Activated naive CD8-positive, alpha-beta T cell treated with anti-CD3 and anti-CD28 coated beads, Interleukin-2, amount 50 U/mL, for 24 hours (primary cell): Measurements from ENCODE around the gene CEACAM7.
"Not testable (repeated sequence)": the region's sequence is repeated elsewhere in the genome, so short reads cannot be mapped to it uniquely, and the experiment has no call there.

Source experiments
- ATAC-seq: fragments of 150-1000 bp; cut with Tn5 transposase; one replicate; pipeline ENCODE4 v1.10.0; 2021
- DNase-seq: peaks from one replicate; pipeline ENCODE4 v3.0.0; 2021
- H3K27ac Mint-ChIP-seq: one replicate; pipeline ENCODE4 v1.8.0; 2021; ENCODE audit warnings: mild to moderate bottlenecking, mixed read lengths
- H3K27me3 Mint-ChIP-seq: one replicate; pipeline ENCODE4 v1.8.0; 2021; ENCODE audit warnings: mixed read lengths
- H3K36me3 Mint-ChIP-seq: one replicate; pipeline ENCODE4 v1.8.0; 2021; ENCODE audit warnings: low read depth, mixed read lengths
- H3K4me1 Mint-ChIP-seq: one replicate; pipeline ENCODE4 v1.8.0; 2021; ENCODE audit warnings: mixed read lengths
- H3K4me3 Mint-ChIP-seq: one replicate; pipeline ENCODE4 v1.8.0; 2021; ENCODE audit warnings: mild to moderate bottlenecking, moderate library complexity, mixed read lengths
- H3K9me3 Mint-ChIP-seq: one replicate; pipeline ENCODE4 v1.8.0; 2021; ENCODE audit warnings: mixed read lengths

Gene CEACAM7

DNA sequence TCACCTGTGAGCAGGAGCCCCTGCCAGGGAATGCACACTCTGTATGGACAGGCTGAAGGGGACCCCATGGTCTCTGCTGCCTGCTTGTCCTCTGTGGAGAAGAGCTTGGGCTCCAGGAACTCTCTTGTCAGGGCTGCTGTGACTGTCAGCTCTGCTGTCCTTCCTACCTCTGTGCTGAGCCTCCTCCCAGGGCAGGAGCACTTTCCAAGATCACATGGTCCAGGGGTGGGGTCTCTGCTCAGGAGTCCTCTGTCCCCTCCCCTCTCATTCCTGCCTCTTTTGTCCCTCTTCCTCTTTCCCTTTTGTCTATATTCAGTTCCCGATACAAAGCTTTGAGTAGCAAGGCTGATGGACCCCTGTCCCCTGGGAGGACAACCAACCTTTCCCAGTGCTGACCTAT lies at the start of gene CEACAM7:
Gene CEACAM7 (minus strand): TSS at position 173 of the 400 bp plus-strand sequence. CDS start 105 bp downstream, at position 68.
- Mint-ChIP-seq H3K9me3 (peaks cover 5% of the 10 kb centered on the region), H3K36me3 (no peaks in the 10 kb centered on the region), H3K4me3 (no peak within 1 kb of the TSS), H3K4me1 (no peaks in the 10 kb centered on the region), H3K27ac (no peak within 1 kb of the TSS), H3K27me3 (peaks cover 26% of the 10 kb centered on the region)
- no peak for DNase-seq
- no peak for ATAC-seq

DNA sequence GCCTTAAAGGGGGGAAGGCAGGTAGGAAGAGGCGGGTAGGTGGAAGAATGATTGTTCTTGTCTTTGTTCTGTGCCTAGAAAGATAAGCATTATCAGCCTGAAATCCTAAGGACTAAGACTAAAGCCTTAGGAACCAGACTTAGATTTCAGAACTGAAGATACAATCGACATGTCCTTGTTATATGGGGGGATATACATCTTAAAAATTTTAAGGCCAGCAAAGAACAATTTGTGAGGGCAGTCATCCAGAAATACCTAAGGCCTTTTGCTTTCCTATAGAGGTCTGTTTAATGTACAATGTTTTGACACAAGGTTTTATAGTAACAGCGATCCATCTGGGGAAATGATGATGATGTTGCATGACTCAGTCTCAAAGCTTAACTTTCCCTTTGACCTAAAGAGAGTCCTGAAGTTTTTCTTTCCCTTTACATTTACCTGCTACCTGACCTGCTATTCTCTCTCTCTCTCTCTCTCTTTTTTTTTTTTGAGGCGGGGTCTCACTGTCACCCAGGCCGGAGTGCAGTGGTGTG lies 47.1 kb upstream of the CEACAM7 start:
- Mint-ChIP-seq H3K4me1 (peaks cover 19% of the 10 kb centered on the region), H3K9me3 (no peaks in the 10 kb centered on the region), H3K36me3 (no peaks in the 10 kb centered on the region), H3K4me3 (no peak overlapping the region), H3K27me3 (peaks cover 64% of the 10 kb centered on the region), H3K27ac (no peak overlapping the region)
- no peak for ATAC-seq
- DNase-seq, result no peak

DNA sequence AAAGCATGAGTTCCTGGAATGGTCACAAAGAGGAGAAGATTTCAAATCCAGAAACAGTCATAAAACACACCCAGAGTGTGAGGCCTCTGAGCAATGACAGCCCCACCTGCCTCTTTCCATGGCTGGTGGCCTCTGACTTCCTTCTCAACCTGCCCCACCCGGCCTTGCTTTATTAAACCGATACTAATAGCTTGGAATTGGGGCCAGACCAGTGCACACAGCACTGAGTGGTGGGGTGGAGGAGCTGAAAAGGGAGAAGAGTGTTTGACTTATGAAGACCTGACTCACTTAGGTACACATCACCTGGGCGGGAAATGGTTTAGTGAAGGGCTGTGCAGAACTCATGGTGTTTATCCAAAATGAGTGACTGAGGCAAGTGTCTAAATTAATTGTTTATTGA lies 46.5 kb upstream of the CEACAM7 start:
- H3K27ac Mint-ChIP-seq, result no peak overlapping the region
- no peak for ATAC-seq
- no peaks in the 10 kb centered on the region for H3K36me3 Mint-ChIP-seq
- H3K9me3 Mint-ChIP-seq, result no peaks in the 10 kb centered on the region
- H3K4me3 Mint-ChIP-seq, result no peak overlapping the region
- DNase-seq, result no peak
- peaks cover 13% of the 10 kb centered on the region for H3K4me1 Mint-ChIP-seq
- H3K27me3 Mint-ChIP-seq, result peaks cover 64% of the 10 kb centered on the region

DNA sequence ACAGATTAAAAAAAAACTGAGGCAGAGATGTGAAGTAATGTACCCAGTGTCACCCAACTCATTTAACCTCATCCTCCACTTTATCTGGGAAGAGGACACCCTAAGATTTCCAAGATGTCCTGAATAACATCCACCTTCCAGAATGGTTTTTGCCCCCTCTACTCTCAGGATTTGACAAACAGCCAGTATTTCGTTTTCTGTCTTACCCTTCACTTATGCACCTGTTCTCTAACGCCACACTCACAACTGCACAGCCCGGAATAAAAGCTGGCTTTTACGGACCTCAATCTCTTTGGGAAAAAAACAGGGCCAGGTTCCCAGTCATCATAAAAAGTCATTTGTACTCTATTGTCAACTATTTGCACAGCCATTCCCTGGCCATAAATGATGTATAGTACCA lies 46.1 kb upstream of the CEACAM7 start:
- ATAC-seq, result no peak
- Mint-ChIP-seq H3K4me3 (no peak overlapping the region), H3K9me3 (no peaks in the 10 kb centered on the region), H3K36me3 (no peaks in the 10 kb centered on the region), H3K27me3 (peaks cover 64% of the 10 kb centered on the region), H3K4me1 (peaks cover 11% of the 10 kb centered on the region), H3K27ac (no peak overlapping the region)
- DNase-seq, result no peak

DNA sequence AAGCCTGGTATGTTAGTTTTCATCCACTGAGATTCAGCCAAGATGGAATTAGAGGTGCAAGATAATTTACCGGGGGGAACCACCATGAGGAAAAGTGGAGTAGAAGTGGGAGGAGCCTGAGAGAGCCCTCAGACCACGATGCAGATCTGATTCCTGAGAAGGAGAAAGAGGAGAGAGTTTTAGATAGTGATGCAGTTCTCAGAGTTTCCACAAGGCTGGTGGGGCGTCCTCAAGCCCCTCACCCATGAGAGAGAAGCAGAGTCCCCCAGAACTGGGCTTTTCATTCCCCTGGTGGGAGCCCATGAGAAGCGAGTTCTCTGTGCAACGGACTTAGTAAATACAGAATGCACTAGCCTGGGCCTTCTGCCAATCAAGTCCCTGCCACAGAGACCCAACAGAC lies 38.4 kb upstream of the CEACAM7 start:
- Mint-ChIP-seq H3K36me3 (no peaks in the 10 kb centered on the region), H3K9me3 (no peaks in the 10 kb centered on the region), H3K27ac (no peak overlapping the region), H3K4me1 (no peaks in the 10 kb centered on the region), H3K27me3 (peaks cover 66% of the 10 kb centered on the region), H3K4me3 (no peak overlapping the region)
- DNase-seq (no peak), ATAC-seq (no peak)

DNA sequence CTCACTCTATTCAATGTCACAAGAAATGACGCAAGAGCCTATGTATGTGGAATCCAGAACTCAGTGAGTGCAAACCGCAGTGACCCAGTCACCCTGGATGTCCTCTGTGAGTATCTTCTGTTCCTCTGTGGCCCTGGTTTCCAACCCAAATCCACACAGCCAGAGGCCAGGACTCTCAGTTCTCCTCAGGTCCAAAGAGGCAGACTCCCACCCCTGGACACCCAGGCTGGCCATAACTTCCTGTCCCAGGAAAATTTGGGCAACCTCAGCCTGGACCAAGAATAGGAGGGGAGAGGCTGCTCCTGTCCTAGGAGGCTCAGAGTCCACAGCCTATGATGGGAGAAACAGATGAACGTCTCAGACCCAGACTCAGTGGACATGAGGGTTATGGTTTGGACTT lies 32.0 kb upstream of the CEACAM7 start:
- Mint-ChIP-seq H3K4me1 (no peaks in the 10 kb centered on the region), H3K27ac (no peak overlapping the region), H3K27me3 (peaks cover 55% of the 10 kb centered on the region), H3K4me3 (no peak overlapping the region), H3K9me3 (no peaks in the 10 kb centered on the region), H3K36me3 (no peaks in the 10 kb centered on the region)
- DNase-seq (no peak), ATAC-seq (no peak)

DNA sequence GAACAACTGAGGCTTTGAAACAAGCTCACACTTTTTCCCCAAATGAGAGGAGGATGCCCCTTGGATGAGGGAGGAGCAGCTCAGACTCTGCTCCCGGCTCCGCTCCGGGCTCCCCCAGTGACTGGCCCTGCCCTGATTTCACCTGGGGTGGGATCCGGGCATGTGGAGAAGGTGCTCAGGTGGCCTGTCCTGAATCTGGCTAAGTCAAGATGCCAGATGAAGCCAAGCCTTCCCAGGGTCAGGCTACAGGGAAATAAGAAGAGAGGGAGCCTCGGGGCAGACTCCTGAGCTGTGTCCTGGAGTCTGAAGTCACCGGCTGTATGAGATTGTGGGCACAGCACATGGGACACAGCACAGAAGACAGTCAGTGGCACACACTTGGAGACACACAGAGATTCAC lies 30.7 kb upstream of the CEACAM7 start:
- no peaks in the 10 kb centered on the region for H3K36me3 Mint-ChIP-seq
- no peaks in the 10 kb centered on the region for H3K9me3 Mint-ChIP-seq
- H3K4me3 Mint-ChIP-seq, result no peak overlapping the region
- H3K27ac Mint-ChIP-seq, result no peak overlapping the region
- H3K27me3 Mint-ChIP-seq, result peaks cover 50% of the 10 kb centered on the region
- ATAC-seq (no peak), DNase-seq (no peak)
- no peaks in the 10 kb centered on the region for H3K4me1 Mint-ChIP-seq

DNA sequence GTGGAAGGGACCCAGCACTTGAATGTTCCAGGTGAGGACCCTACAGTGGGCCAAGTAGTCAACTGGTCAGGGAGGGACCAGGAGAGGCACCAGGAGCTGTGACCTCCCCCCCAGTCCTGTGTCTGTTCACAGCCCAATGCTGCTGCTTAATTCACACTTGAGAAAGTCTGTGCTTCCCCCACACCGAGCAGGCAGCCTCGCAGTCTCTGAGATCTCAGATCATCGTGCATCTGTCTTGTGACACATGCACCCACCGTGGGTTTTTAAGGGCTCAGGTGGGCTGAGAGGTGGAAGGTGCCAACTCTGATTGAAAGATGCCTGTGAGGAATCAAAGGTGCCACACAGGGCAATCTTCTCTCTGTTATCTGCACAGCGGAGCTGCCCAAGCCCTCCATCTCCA lies 26.5 kb upstream of the CEACAM7 start:
- DNase-seq (no peak), ATAC-seq (no peak)
- no peaks in the 10 kb centered on the region for H3K9me3 Mint-ChIP-seq
- H3K4me3 Mint-ChIP-seq, result no peak overlapping the region
- H3K4me1 Mint-ChIP-seq, result no peaks in the 10 kb centered on the region
- H3K27me3 Mint-ChIP-seq, result peaks cover 50% of the 10 kb centered on the region
- H3K36me3 Mint-ChIP-seq, result no peaks in the 10 kb centered on the region
- H3K27ac Mint-ChIP-seq, result no peak overlapping the region

DNA sequence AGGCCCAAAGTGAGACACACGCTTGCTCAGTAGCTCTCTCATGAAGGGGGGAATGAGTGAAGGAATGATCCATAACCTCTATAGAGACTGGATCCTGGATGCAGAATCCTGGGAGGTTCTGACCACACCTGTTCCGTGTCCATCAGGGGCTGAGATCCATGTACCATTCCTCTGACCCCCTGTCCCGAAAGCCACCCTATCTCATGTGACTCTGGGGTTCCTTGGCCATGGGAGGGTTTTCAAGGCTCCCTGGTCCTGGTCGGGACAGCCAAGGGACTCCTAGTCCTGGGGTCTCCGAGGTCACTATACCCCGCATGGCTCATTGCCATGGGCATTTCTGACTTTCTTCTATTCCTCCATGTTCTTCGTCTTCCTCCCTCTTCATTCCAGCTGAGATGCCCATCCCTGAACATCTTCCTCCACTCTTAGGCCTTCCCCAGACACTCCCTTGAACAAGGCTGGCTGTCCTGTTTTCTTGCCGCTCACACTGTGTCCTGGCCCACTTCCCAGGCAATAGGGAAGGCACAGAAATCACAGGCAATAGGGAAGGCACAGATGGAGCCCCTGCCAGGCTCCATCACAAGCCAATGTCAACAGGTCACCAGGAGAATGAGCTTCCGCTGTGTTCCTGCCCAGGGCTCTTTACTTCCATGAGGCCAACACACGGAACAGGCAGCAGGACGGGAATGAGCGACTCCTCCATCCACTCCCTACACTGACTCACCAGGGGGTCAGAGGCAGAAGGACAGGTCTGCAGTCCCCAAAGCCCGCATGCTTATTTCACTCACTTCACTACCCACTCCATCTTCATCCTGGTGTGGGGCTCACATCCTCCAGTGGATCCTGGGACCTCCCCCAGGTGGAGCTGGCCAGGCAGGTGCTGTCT lies 23.5 kb upstream of the CEACAM7 start:
- H3K27me3 Mint-ChIP-seq, result peaks cover 50% of the 10 kb centered on the region
- no peaks in the 10 kb centered on the region for H3K36me3 Mint-ChIP-seq
- no peaks in the 10 kb centered on the region for H3K9me3 Mint-ChIP-seq
- DNase-seq (no peak), ATAC-seq (no peak)
- H3K4me1 Mint-ChIP-seq, result peaks cover 2% of the 10 kb centered on the region
- no peak overlapping the region for H3K27ac Mint-ChIP-seq
- H3K4me3 Mint-ChIP-seq, result no peak overlapping the region

DNA sequence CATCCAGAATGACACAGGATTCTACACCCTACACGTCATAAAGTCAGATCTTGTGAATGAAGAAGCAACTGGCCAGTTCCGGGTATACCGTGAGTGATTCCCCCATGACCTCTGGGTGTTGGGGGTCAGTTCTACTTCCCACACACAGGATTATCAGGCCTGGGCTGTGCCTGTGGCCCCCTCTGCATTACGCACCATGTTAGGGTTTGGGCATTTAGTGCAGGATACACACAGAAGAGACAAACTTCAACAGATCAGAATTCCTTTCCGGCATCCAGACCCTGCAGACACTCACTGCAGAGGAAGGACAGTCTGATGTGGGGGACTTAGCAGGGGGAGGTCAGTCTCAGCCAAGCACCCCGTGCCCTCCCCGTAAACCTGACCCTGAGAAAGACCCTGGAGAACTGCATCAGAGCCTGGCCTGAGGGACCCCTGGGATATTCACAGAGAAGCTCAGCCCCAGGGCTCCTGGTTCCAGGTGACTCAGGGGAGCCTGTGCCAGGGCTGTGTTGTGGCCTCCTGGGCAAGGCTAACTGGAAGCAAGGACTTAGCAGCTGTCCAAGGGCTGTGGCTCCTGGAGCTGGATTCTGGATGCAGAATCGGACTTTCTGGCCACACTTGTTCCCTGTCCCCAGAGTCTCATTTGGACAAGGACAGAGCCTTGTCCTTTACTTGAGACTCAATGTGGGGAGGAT lies 22.0 kb upstream of the CEACAM7 start:
- H3K4me1 Mint-ChIP-seq, result peaks cover 2% of the 10 kb centered on the region
- ATAC-seq, result no peak
- no peaks in the 10 kb centered on the region for H3K9me3 Mint-ChIP-seq
- H3K36me3 Mint-ChIP-seq, result no peaks in the 10 kb centered on the region
- H3K27me3 Mint-ChIP-seq, result peaks cover 55% of the 10 kb centered on the region
- H3K4me3 Mint-ChIP-seq, result no peak overlapping the region
- H3K27ac Mint-ChIP-seq, result no peak overlapping the region
- no peak for DNase-seq

DNA sequence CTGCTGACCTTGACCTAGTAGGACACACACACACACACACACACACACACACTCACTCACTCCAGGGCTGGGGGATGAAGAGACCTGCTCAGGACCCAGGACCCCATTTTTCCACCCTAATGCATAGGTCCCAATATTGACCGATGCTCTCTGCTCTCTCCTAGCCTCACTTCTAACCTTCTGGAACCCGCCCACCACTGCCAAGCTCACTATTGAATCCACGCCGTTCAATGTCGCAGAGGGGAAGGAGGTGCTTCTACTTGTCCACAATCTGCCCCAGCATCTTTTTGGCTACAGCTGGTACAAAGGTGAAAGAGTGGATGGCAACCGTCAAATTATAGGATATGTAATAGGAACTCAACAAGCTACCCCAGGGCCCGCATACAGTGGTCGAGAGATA lies 21.4 kb upstream of the CEACAM7 start:
- H3K27ac Mint-ChIP-seq, H3K4me1 Mint-ChIP-seq, DNase-seq, ATAC-seq, H3K9me3 Mint-ChIP-seq, H3K36me3 Mint-ChIP-seq, H3K4me3 Mint-ChIP-seq: not testable (repeated sequence)
- H3K27me3 Mint-ChIP-seq, result peaks cover 61% of the 10 kb centered on the region

DNA sequence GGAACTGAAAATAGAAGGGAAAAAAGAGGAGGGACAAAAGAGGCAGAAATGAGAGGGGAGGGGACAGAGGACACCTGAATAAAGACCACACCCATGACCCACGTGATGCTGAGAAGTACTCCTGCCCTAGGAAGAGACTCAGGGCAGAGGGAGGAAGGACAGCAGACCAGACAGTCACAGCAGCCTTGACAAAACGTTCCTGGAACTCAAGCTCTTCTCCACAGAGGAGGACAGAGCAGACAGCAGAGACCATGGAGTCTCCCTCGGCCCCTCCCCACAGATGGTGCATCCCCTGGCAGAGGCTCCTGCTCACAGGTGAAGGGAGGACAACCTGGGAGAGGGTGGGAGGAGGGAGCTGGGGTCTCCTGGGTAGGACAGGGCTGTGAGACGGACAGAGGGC lies 20.4 kb upstream of the CEACAM7 start, which contains the start of gene CEACAM5:
Gene CEACAM5 (plus strand): TSS at position 146 of the 400 bp plus-strand sequence. CDS start 106 bp downstream, at position 252.
- Mint-ChIP-seq H3K27ac (no peak within 1 kb of the TSS), H3K4me1 (peaks cover 2% of the 10 kb centered on the region), H3K36me3 (no peaks in the 10 kb centered on the region), H3K27me3 (peaks cover 56% of the 10 kb centered on the region), H3K9me3 (no peaks in the 10 kb centered on the region), H3K4me3 (no peak within 1 kb of the TSS)
- DNase-seq (no peak), ATAC-seq (no peak)

DNA sequence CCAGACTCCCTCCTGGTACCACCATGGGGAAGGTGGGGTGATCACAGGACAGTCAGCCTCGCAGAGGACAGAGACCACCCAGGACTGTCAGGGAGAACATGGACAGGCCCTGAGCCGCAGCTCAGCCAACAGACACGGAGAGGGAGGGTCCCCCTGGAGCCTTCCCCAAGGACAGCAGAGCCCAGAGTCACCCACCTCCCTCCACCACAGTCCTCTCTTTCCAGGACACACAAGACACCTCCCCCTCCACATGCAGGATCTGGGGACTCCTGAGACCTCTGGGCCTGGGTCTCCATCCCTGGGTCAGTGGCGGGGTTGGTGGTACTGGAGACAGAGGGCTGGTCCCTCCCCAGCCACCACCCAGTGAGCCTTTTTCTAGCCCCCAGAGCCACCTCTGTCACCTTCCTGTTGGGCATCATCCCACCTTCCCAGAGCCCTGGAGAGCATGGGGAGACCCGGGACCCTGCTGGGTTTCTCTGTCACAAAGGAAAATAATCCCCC lies 19.9 kb upstream of the CEACAM7 start:
- Mint-ChIP-seq H3K27ac (no peak overlapping the region), H3K9me3 (no peaks in the 10 kb centered on the region), H3K36me3 (no peaks in the 10 kb centered on the region), H3K4me3 (no peak overlapping the region), H3K27me3 (peaks cover 54% of the 10 kb centered on the region), H3K4me1 (peaks cover 2% of the 10 kb centered on the region)
- ATAC-seq, result no peak
- DNase-seq, result no peak

DNA sequence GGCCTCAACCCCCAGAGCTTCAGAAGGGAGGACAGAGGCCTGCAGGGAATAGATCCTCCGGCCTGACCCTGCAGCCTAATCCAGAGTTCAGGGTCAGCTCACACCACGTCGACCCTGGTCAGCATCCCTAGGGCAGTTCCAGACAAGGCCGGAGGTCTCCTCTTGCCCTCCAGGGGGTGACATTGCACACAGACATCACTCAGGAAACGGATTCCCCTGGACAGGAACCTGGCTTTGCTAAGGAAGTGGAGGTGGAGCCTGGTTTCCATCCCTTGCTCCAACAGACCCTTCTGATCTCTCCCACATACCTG lies 19.4 kb upstream of the CEACAM7 start:
- no peak overlapping the region for H3K4me3 Mint-ChIP-seq

More for the DNA sequence above, 19.4 kb upstream of the CEACAM7 start:
- Mint-ChIP-seq H3K27ac (no peak overlapping the region), H3K27me3 (peaks cover 50% of the 10 kb centered on the region), H3K9me3 (no peaks in the 10 kb centered on the region), H3K36me3 (no peaks in the 10 kb centered on the region), H3K4me1 (peaks cover 2% of the 10 kb centered on the region)
- ATAC-seq (no peak), DNase-seq (no peak)
